Thoracic aorta (tissue), 2 donors: Measurements from ENCODE around the gene XRCC3. TPM values are rescaled to one million over a fixed set of nuclear protein-coding genes. Genes with fewer than 3 reads are reported as not detected.
A peak's percentile ranks its signal among the peaks of the same experiment; 100 is the strongest.

ENCODE experiments used
- ATAC-seq: fragments of 150-250 bp; one replicate; pipeline ENCODE4 v1.8.0; 2017; ENCODE audit warnings: low read depth; ENCODE audit not compliant: insufficient number of reproducible peaks, low FRiP score
- DNase-seq: peaks from one replicate; pipeline ENCODE4 v3.0.0-alpha.2; 2020; ENCODE audit warnings: low spot score
- H3K27ac ChIP-seq, 2 donors: fragments of 200-600 bp; sonication (generic); 1 replicate in 1 of 2; 2 replicates in 1 of 2; pipeline ENCODE4 v1.5.1; 2016; ENCODE audit warnings: mild to moderate bottlenecking in 2 of 2, moderate library complexity in 2 of 2
- H3K27me3 ChIP-seq: fragments of 200-600 bp; sonication (generic); replicated peaks from 2 replicates; pipeline ENCODE4 v1.6.0; 2016; ENCODE audit warnings: mild to moderate bottlenecking; ENCODE audit not compliant: insufficient read depth
- H3K36me3 ChIP-seq: fragments of 200-600 bp; sonication (generic); one replicate; pipeline ENCODE4 v1.5.1; 2016
- H3K4me1 ChIP-seq, 2 donors: fragments of 200-600 bp; sonication (generic); 1 replicate in 1 of 2; 2 replicates in 1 of 2; pipeline versions ENCODE4 v1.5.1 to v1.6.0; 2016; ENCODE audit warnings: low read depth in 2 of 2, mild to moderate bottlenecking in 1 of 2; ENCODE audit not compliant: control insufficient read depth in 1 of 2
- H3K4me3 ChIP-seq: fragments of 200-600 bp; sonication (generic); 2 replicates; pipeline ENCODE4 v1.5.1; 2016; ENCODE audit warnings: mild to moderate bottlenecking
- H3K9me3 ChIP-seq: fragments of 200-600 bp; sonication (generic); 2 replicates; pipeline ENCODE4 v1.5.1; 2016
- total RNA-seq, 2 donors: library from RNA; depleted of rRNA; stranded (reverse); fragments of >200 nt; gene quantifications; one replicate each; pipeline versions ENCODE4 v1.1.0 to v1.2.3, GENCODE V29; 2016
- TF ChIP-seq, protein P1 (sequence below): fragments of 200-600 bp; sonication (generic); IDR thresholded peaks from one replicate; pipeline ENCODE4 v1.5.1; 2019; ENCODE audit warnings: antibody characterized with exemption

XRCC3 gene
- total RNA-seq, 2 donors from 2014 or later = 8.4 to 18.5 TPM

DNA sequence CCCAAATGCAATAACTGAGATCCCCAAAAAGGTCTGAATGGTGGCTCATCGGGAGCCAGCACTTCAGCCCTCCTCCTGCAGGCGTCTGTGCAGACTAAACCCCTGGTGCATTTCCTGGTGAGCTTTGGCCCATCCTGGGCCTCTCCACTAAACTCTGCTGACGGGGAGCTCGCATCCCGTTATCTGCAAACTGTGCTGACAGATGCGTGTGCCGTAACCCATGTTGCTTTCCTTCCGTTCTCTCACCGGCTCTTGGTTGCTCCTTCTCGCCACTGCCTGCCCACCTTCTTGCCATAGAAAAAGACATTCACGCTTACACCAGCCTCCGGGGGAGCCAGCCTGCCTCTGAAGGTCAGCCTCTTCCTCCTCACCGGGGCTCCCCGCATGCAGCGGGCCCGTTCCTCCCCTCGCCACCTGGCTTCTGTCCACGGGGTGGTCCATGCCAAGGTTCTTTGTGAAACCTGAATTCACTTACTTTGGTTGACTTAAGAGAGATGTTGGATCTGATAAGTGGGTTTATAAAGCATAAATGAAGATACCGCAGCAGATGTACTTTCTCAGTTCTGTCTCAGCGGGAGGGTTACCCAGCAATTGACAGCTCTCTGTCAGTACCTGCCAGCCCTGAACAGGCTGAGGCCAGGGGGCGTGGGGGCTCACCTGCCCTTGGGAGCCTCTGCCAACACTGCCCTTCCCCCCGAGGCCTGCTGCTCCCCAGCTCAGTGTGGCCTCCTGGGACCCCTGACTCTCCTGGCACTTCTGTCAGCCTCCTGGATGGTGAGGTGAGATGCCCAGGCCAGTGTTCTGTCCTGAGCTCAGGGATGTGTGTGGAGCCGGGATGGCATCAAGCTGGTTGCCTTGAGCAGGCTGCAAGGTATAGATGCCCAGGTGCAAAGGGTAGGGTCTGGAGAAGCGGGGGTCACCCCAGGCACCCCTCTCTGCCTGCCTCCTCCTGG is 14.5 kb upstream of the XRCC3 start:
- Histone ChIP-seq H3K4me3 (no peak overlapping the region), H3K9me3 (no peaks in the 10 kb centered on the region), H3K4me1 (peaks cover 9 to 35% of the 10 kb centered on the region in 2 donors), H3K27me3 (no peaks in the 10 kb centered on the region), H3K27ac (peak overlapping the region in 1 of 2 donors; percentile 4), H3K36me3 (peaks cover 50% of the 10 kb centered on the region)
- TF ChIP-seq, protein P1, sequence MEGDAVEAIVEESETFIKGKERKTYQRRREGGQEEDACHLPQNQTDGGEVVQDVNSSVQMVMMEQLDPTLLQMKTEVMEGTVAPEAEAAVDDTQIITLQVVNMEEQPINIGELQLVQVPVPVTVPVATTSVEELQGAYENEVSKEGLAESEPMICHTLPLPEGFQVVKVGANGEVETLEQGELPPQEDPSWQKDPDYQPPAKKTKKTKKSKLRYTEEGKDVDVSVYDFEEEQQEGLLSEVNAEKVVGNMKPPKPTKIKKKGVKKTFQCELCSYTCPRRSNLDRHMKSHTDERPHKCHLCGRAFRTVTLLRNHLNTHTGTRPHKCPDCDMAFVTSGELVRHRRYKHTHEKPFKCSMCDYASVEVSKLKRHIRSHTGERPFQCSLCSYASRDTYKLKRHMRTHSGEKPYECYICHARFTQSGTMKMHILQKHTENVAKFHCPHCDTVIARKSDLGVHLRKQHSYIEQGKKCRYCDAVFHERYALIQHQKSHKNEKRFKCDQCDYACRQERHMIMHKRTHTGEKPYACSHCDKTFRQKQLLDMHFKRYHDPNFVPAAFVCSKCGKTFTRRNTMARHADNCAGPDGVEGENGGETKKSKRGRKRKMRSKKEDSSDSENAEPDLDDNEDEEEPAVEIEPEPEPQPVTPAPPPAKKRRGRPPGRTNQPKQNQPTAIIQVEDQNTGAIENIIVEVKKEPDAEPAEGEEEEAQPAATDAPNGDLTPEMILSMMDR = no peak
- DNase-seq (no peak), ATAC-seq (no peak)

DNA sequence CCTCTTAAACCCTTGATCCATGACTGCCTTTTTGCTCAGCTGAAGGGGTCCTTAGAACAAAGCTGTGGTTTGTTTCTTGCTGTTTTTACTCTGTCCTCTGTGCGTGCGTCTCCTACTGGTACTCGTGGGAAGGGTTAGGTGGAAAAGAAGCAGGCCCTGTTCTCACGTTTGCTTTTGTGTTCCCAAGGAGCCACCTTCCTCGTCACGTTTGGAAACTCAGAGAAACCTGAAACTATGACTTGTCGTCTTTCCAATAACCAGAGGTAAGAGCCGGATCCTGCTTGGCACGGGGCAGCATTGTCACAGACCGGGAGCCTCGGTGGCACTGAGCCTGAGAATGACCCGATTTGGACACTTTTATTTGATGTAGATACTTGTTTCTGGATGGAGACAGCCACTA is 13.5 kb upstream of the XRCC3 start:
- no peaks in the 10 kb centered on the region for H3K9me3 ChIP-seq
- H3K36me3 ChIP-seq = peaks cover 49% of the 10 kb centered on the region
- TF ChIP-seq, protein P1 = no peak
- peaks cover 18 to 39% of the 10 kb centered on the region in 2 donors for H3K4me1 ChIP-seq
- no peak for ATAC-seq
- no peak for DNase-seq
- H3K27ac ChIP-seq = no peak overlapping the region
- no peak overlapping the region for H3K4me3 ChIP-seq
- H3K27me3 ChIP-seq = no peaks in the 10 kb centered on the region

DNA sequence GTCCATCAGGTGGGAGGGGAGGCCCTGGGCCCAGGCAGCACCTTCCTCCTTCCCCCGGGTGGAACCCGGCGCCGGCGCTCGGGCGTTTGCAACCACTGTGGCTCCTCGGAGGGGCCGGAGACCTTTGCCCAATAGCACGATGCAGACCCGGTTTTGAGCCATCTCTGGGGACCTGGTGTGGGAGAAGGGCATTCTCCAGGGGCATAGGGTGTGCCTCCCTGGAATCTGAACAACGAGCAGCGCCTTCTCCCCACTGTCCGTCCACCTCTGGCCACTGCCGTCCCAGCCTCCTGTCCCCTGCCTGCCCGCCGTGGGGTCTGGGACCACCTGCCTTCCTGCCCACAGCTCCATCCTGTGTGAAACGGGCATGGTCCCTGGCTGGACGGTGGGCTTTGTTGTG is 12.9 kb upstream of the XRCC3 start:
- Histone ChIP-seq H3K36me3 (peaks cover 43% of the 10 kb centered on the region), H3K27me3 (no peaks in the 10 kb centered on the region), H3K4me3 (no peak overlapping the region), H3K27ac (no peak overlapping the region), H3K9me3 (no peaks in the 10 kb centered on the region), H3K4me1 (peaks cover 22 to 45% of the 10 kb centered on the region in 2 donors)
- no peak for ATAC-seq
- TF ChIP-seq, protein P1 = no peak
- DNase-seq = no peak

DNA sequence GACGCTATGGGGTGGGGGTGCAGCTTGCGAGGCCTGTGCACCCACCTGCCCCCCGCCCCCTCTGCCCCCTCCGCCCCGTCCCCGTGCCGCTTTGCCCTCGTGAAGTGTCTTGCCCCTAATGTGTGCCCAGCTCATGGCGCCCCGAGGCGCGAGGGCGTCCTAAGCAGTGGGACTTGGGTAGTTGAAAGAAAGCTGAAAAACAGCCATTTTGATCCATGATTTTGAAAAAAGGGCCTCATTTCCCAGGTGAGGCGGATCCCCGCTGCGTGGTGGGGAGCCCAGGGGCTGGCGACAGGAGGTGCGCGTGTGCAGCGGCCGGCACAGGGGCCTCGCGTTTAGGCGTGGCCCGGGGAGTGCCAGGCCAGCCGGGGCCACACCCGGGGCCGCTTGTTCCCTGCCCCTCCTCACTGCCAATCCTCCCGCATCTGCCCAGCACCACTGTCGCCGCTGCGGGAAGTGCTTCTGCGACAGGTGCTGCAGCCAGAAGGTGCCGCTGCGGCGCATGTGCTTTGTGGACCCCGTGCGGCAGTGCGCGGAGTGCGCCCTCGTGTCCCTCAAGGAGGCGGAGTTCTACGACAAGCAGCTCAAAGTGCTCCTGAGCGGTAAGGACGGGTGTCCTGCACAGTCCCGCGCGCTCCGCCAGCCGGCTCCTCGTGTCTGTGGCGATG is 12.2 kb upstream of the XRCC3 start:
- TF ChIP-seq, protein P1 = no peak
- Histone ChIP-seq H3K36me3 (peaks cover 36% of the 10 kb centered on the region), H3K9me3 (no peaks in the 10 kb centered on the region), H3K4me1 (peaks cover 22 to 52% of the 10 kb centered on the region in 2 donors), H3K4me3 (no peak overlapping the region), H3K27me3 (no peaks in the 10 kb centered on the region), H3K27ac (no peak overlapping the region)
- no peak for DNase-seq
- ATAC-seq = no peak

DNA sequence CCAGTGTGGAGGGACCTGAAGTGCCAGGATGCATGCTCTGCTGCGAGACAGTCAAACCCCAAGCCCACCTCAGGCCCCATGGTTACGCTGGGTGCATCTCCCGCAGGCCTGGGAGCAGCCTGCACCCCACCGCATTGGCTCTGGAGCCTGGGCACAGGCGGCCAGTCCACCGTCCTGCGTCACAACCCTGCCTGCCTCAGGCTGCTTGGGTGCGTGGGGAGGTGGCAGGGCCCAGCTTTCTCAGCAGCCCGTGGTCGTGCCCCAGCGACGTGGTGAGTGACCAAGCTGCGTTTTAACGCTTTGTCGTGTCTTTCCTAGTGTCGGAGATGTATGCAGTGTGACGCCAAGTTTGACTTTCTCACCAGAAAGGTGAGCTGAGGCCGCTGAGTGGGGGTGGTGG is 11.2 kb upstream of the XRCC3 start:
- no peaks in the 10 kb centered on the region for H3K9me3 ChIP-seq
- no peaks in the 10 kb centered on the region for H3K27me3 ChIP-seq
- ATAC-seq (no peak), DNase-seq (no peak)
- no peak overlapping the region for H3K4me3 ChIP-seq
- peak overlapping the region in 1 of 2 donors; percentile 32 for H3K27ac ChIP-seq
- H3K4me1 ChIP-seq = peaks cover 22 to 62% of the 10 kb centered on the region in 2 donors
- TF ChIP-seq, protein P1 = no peak
- H3K36me3 ChIP-seq = peaks cover 26% of the 10 kb centered on the region
